Endothelial cell of umbilical vein (primary cell): ENCODE data around the gene FAM222A. TPM values are rescaled to one million over a fixed set of nuclear protein-coding genes. Genes with fewer than 3 reads are reported as not detected.

ENCODE experiments used
- BruUV-seq: library from RNA; stranded (reverse); fragments of 400-500 nt; replicated peaks from 2 replicates; lab custom pipeline; 2021; lab: Mats Ljungman, UMichigan
- CTCF ChIA-PET: fragments of 300-600, 350-600 bp; sonication (Branson Sonifier 250); formaldehyde crosslinking; loops from one replicate; lab custom pipeline; 2021; ENCODE audit warnings: antibody characterized with exemption, inconsistent platforms; lab: Charles Lee
- POLR2A ChIA-PET: fragments of 300-600, 350-600 bp; sonication (Branson Sonifier 250); formaldehyde crosslinking; loops from one replicate; lab custom pipeline; 2021; ENCODE audit warnings: antibody characterized with exemption, inconsistent platforms; lab: Charles Lee
- DNase-seq: peaks from one replicate; pipeline ENCODE4 v3.0.0-alpha.2; 2011; ENCODE audit warnings: low read depth, low spot score
- FAIRE-seq: peaks from 2 replicates; lab custom pipeline; 2011; peaks lifted over from hg19 to GRCh38; lab: Jason Lieb, UNC
- H2AFZ ChIP-seq: 2 replicates; pipeline ENCODE4 v1.6.0; 2012; ENCODE audit warnings: low read depth, low read length, control low read depth, inconsistent platforms
- H3K27ac ChIP-seq: 2 replicates; pipeline ENCODE4 v1.5.1; 2011; ENCODE audit warnings: low read depth, mild to moderate bottlenecking, control low read depth, low read length, moderate library complexity; ENCODE audit not compliant: insufficient read depth
- H3K27me3 ChIP-seq, 2 experiments: 2 replicates each; pipeline versions ENCODE4 v1.6.0 to v1.6.1; 2011; ENCODE audit warnings: low read length in 2 of 2, mixed read lengths in 1 of 2; ENCODE audit not compliant: control insufficient read depth in 2 of 2, insufficient read depth in 2 of 2
- H3K36me3 ChIP-seq, 2 experiments: 2 replicates in 1 of 2; 3 replicates in 1 of 2; pipeline ENCODE4 v1.5.1; 2011; ENCODE audit warnings: low read length in 2 of 2, mild to moderate bottlenecking in 1 of 2, moderate library complexity in 1 of 2; ENCODE audit not compliant: control insufficient read depth in 2 of 2, insufficient read depth in 2 of 2; ENCODE audit errors: extremely low read depth in 1 of 2
- H3K4me1 ChIP-seq: 3 replicates; pipeline ENCODE4 v1.5.1; 2011; ENCODE audit warnings: mild to moderate bottlenecking, low read length; ENCODE audit not compliant: control insufficient read depth, insufficient read depth; ENCODE audit errors: extremely low read depth
- H3K4me2 ChIP-seq: 2 replicates; pipeline ENCODE4 v1.6.1; 2011; ENCODE audit warnings: low read length, control low read depth, mixed read lengths; ENCODE audit not compliant: insufficient read depth
- H3K4me3 ChIP-seq, 3 experiments: fragments of 200-600 bp in 1 of 3; sonication (generic), shearing (Covaris generic) in 1 of 3; replicated peaks in 1 of 3; 2 replicates each; pipeline ENCODE4 v1.5.1; 2011 to 2016; ENCODE audit warnings: control low read depth in 3 of 3, low read length in 3 of 3, mild to moderate bottlenecking in 2 of 3, inconsistent platforms in 1 of 3, low read depth in 1 of 3, moderate library complexity in 1 of 3; ENCODE audit not compliant: insufficient read depth in 1 of 3
- H3K79me2 ChIP-seq: 2 replicates; pipeline ENCODE4 v1.6.0; 2012; ENCODE audit warnings: low read length, inconsistent platforms; ENCODE audit not compliant: control insufficient read depth, insufficient read depth
- H3K9ac ChIP-seq: replicated peaks from 2 replicates; pipeline ENCODE3; 2011; ENCODE audit warnings: low read length, control low read depth; ENCODE audit not compliant: insufficient read depth; ENCODE audit errors: extremely low read depth
- H3K9me1 ChIP-seq: replicated peaks from 3 replicates; pipeline ENCODE4 v1.6.0; 2011; ENCODE audit warnings: mild to moderate bottlenecking, low read length; ENCODE audit not compliant: control insufficient read depth, insufficient read depth; ENCODE audit errors: extremely low read depth
- H3K9me3 ChIP-seq: replicated peaks from 2 replicates; pipeline ENCODE4 v1.5.1; 2012; ENCODE audit warnings: low read length, inconsistent platforms; ENCODE audit not compliant: control insufficient read depth, insufficient read depth
- H4K20me1 ChIP-seq: replicated peaks from 2 replicates; pipeline ENCODE3; 2011; ENCODE audit warnings: mild to moderate bottlenecking, low read length; ENCODE audit not compliant: control insufficient read depth, insufficient read depth; ENCODE audit errors: extremely low read depth
- CTCF ChIP-seq, 2 donors: IDR thresholded peaks; 1 replicate in 1 of 2; 2 replicates in 1 of 2; pipeline ENCODE4 v1.5.1; 2011; ENCODE audit warnings: low read length in 2 of 2, mild to moderate bottlenecking in 2 of 2, moderate library complexity in 2 of 2, control low read depth in 1 of 2, inconsistent platforms in 1 of 2, low read depth in 1 of 2; ENCODE audit not compliant: insufficient read depth in 1 of 2; ENCODE audit errors: extremely low read depth in 1 of 2
- EZH2 ChIP-seq: IDR thresholded peaks from 2 replicates; pipeline ENCODE4 v1.6.1; 2012; ENCODE audit warnings: borderline replicate concordance, low read depth, mild to moderate bottlenecking, moderate library complexity, low read length, inconsistent platforms; ENCODE audit not compliant: severe bottlenecking
- FOS ChIP-seq: IDR thresholded peaks from 2 replicates; pipeline ENCODE4 v1.6.1; 2011; ENCODE audit warnings: mild to moderate bottlenecking, low read length, moderate library complexity, borderline replicate concordance; ENCODE audit not compliant: insufficient read depth
- GATA2 ChIP-seq: IDR thresholded peaks from 2 replicates; pipeline ENCODE4 v1.7.0; 2011; ENCODE audit warnings: low read depth, mild to moderate bottlenecking, moderate library complexity, mixed read lengths, low read length; ENCODE audit not compliant: insufficient read length, insufficient read depth
- JUN ChIP-seq: IDR thresholded peaks from 2 replicates; pipeline ENCODE4 v1.6.1; 2011; ENCODE audit warnings: borderline replicate concordance, low read depth; ENCODE audit not compliant: insufficient read length, insufficient read depth
- MAX ChIP-seq: IDR thresholded peaks from 2 replicates; pipeline ENCODE4 v1.6.1; 2011; ENCODE audit not compliant: insufficient read depth, insufficient read length
- MYC ChIP-seq: IDR thresholded peaks from one replicate; pipeline ENCODE4 v1.6.1; 2011; ENCODE audit warnings: mild to moderate bottlenecking, low read depth, low read length
- POLR2A ChIP-seq: IDR thresholded peaks from 2 replicates; pipeline ENCODE4 v1.6.1; 2012; ENCODE audit warnings: low read depth, mild to moderate bottlenecking, control low read depth, low read length
- POLR2AphosphoS5 ChIP-seq: IDR thresholded peaks from 2 replicates; pipeline ENCODE4 v1.6.1; 2012; ENCODE audit warnings: low read depth, mild to moderate bottlenecking, control low read depth, low read length, moderate library complexity; ENCODE audit not compliant: insufficient read depth
- dilution Hi-C: fragments of 300-500 bp; cut with MboI; formaldehyde crosslinking; loops from one replicate; pipeline ENCODE4 v1.15.0; 2019; ENCODE audit warnings: low sequenced_read_pairs; ENCODE audit not compliant: extremely low pct_ligation_motif_present
- intact Hi-C: fragments of 100-400 bp; cut with micrococcal nuclease; formaldehyde crosslinking; loops from one replicate; pipeline ENCODE4 v1.10.0; 2022
- polyA plus RNA-seq, 4 experiments: library from polyadenylated mRNA; depleted of rRNA in 3 of 4; stranded (reverse) in 3 of 4; unstranded in 1 of 4; fragments of >200 nt; gene quantifications; 2 replicates each; pipeline versions ENCODE4 v1.2.1 to v1.2.3, GENCODE V29; 2011 to 2012; ENCODE audit warnings: missing spikeins in 1 of 4
- total RNA-seq: library from RNA; stranded (reverse); gene quantifications from 2 replicates; pipeline ENCODE4 v1.2.3, GENCODE V29; 2021

Gene FAM222A
- total and polyA plus RNA-seq, 2 donors (not counting 3 experiments of a cell fraction or from before 2014, with no cell fraction given): 0.62 to 1.7 TPM

GRCh38 chr12:109687250-109687649 is 26.4 kb upstream of the FAM222A start:
- FAIRE-seq (no peak), DNase-seq (no peak)
- no peaks in the 10 kb centered on the region for H3K79me2 ChIP-seq
- no peak overlapping the region for H3K27ac ChIP-seq
- no peaks in the 10 kb centered on the region for H3K9me1 ChIP-seq
- H4K20me1 ChIP-seq: no peaks in the 10 kb centered on the region
- no peaks in the 10 kb centered on the region for H3K9me3 ChIP-seq
- H3K27me3 ChIP-seq: peaks cover 3% of the 10 kb centered on the region in 2 experiments
- intact Hi-C loops (no loop called here), dilution Hi-C loops (no loop called here)
- BruUV-seq: no TSS peak
- TF ChIP-seq JUN (no peak), MAX (no peak), EZH2 (no peak), POLR2A (no peak), MYC (no peak), FOS (no peak), GATA2 (no peak), POLR2AphosphoS5 (no peak), CTCF (IDR thresholded peaks at IDR 0.05; ENCODE audit: extremely low read depth in 1 of 2, insufficient read depth in 1 of 2, low read depth in 1 of 2, low read length in 2 of 2) (no peak)
- no peaks in the 10 kb centered on the region for H3K4me1 ChIP-seq
- ChIA-PET CTCF (no interaction called here), POLR2A (no interaction called here)
- H3K36me3 ChIP-seq: no peaks in the 10 kb centered on the region
- H3K4me2 ChIP-seq: no peak overlapping the region
- no peak overlapping the region for H3K9ac ChIP-seq
- no peak overlapping the region for H3K4me3 ChIP-seq
- H2AFZ ChIP-seq: no peak overlapping the region
